GM12878 (cell line): ENCODE data around the gene RNF43. TPM values are rescaled to one million over a fixed set of nuclear protein-coding genes. Genes with fewer than 3 reads are reported as not detected.

Experiments
- ATAC-seq: fragments of 200-7000 bp; cut with Tn5 transposase; 3 replicates; pipeline ENCODE4 v1.9.1; 2020; ENCODE audit warnings: mild to moderate bottlenecking, moderate library complexity
- BruUV-seq: library from RNA; stranded (reverse); fragments of 400-500 nt; replicated peaks from 2 replicates; lab custom pipeline; 2021; lab: Mats Ljungman, UMichigan
- CTCF ChIA-PET: fragments of 300-600 bp; sonication (Branson Sonifier 250); formaldehyde crosslinking; extraction: SDS; loops from one replicate; lab custom pipeline; 2021; ENCODE audit warnings: inconsistent platforms; lab: Yijun Ruan, JAX
- POLR2A ChIA-PET: fragments of 350-600 bp; formaldehyde crosslinking; extraction: SDS; loops from one replicate; lab custom pipeline; 2021; ENCODE audit warnings: inconsistent platforms; lab: Charles Lee
- RAD21 ChIA-PET: fragments of 300-600 bp; sonication (Branson Sonifier 250); formaldehyde crosslinking; loops from one replicate; lab custom pipeline; 2023; ENCODE audit warnings: antibody characterized with exemption; ENCODE audit not compliant: unreplicated experiment; lab: Charles Lee
- SMC1A ChIA-PET: fragments of 300-600 bp; sonication (Branson Sonifier 250); formaldehyde crosslinking; loops from one replicate; lab custom pipeline; 2023; ENCODE audit not compliant: unreplicated experiment, uncharacterized antibody; lab: Charles Lee
- DNase-seq: peaks from one replicate; pipeline ENCODE4 v3.0.0-alpha.2; 2011; ENCODE audit warnings: low read depth, low spot score
- FAIRE-seq: peaks from 3 replicates; lab custom pipeline; 2011; peaks lifted over from hg19 to GRCh38; lab: Jason Lieb, UNC
- H2AFZ ChIP-seq: 2 replicates; pipeline ENCODE4 v1.6.0; 2011; ENCODE audit warnings: low read depth, low read length, control low read depth; ENCODE audit not compliant: control insufficient read depth
- H3K27ac ChIP-seq: 2 replicates; pipeline ENCODE4 v1.5.1; 2011; ENCODE audit warnings: control low read depth; ENCODE audit not compliant: control insufficient read depth, insufficient read depth
- H3K27me3 ChIP-seq, 2 experiments: replicated peaks in 1 of 2; 2 replicates each; pipeline versions ENCODE4 v1.6.0 to v1.6.1; 2011; ENCODE audit warnings: low read length in 1 of 2; ENCODE audit not compliant: control insufficient read depth in 2 of 2, insufficient read depth in 2 of 2
- H3K36me3 ChIP-seq, 2 experiments: 2 replicates each; pipeline ENCODE4 v1.5.1; 2011; ENCODE audit warnings: low read length in 1 of 2; ENCODE audit not compliant: control insufficient read depth in 2 of 2, insufficient read depth in 2 of 2
- H3K4me1 ChIP-seq: 2 replicates; pipeline ENCODE4 v1.6.1; 2011; ENCODE audit warnings: mild to moderate bottlenecking, low read length, moderate library complexity, mixed read lengths; ENCODE audit not compliant: control insufficient read depth, insufficient read depth
- H3K4me2 ChIP-seq: 2 replicates; pipeline ENCODE4 v1.6.0; 2011; ENCODE audit warnings: control low read depth; ENCODE audit not compliant: control insufficient read depth, insufficient read depth
- H3K4me3 ChIP-seq: fragments of 200-600 bp; sonication (generic); 2 replicates; pipeline ENCODE4 v1.5.1; 2016
- H3K79me2 ChIP-seq: 2 replicates; pipeline ENCODE4 v1.6.0; 2011; ENCODE audit warnings: low read length; ENCODE audit not compliant: control insufficient read depth, insufficient read depth
- H3K9ac ChIP-seq: 2 replicates; pipeline ENCODE4 v1.8.0; 2011; ENCODE audit warnings: low read length, control low read depth, mixed read lengths; ENCODE audit not compliant: control insufficient read depth, insufficient read depth
- H3K9me3 ChIP-seq: replicated peaks from 3 replicates; pipeline ENCODE4 v1.5.1; 2011; ENCODE audit warnings: mild to moderate bottlenecking, low read length; ENCODE audit not compliant: control insufficient read depth, insufficient read depth
- H4K20me1 ChIP-seq: 2 replicates; pipeline ENCODE4 v1.6.0; 2011; ENCODE audit not compliant: control insufficient read depth, insufficient read depth
- FOXM1 ChIP-seq: IDR thresholded peaks from 2 replicates; pipeline ENCODE4 v1.6.1; 2012; ENCODE audit warnings: low read depth, mild to moderate bottlenecking, inconsistent platforms, low read length, moderate library complexity
- JUNB ChIP-seq: IDR thresholded peaks from 2 replicates; pipeline ENCODE4 v1.6.1; 2016; ENCODE audit warnings: antibody characterized with exemption, mild to moderate bottlenecking
- MLLT1 ChIP-seq: fragments of 450-650 bp; IDR thresholded peaks from 2 replicates; pipeline ENCODE4 v1.6.1; 2016; ENCODE audit warnings: mild to moderate bottlenecking
- SMAD1 ChIP-seq: fragments of 450-650 bp; IDR thresholded peaks from 2 replicates; pipeline ENCODE4 v1.6.1; 2018; ENCODE audit warnings: mild to moderate bottlenecking, low read depth; ENCODE audit not compliant: partially characterized antibody
- SREBF2 ChIP-seq: IDR thresholded peaks from 2 replicates; pipeline ENCODE4 v1.6.1; 2012; ENCODE audit warnings: mild to moderate bottlenecking, low read length
- YBX1 ChIP-seq: fragments of 450-650 bp; IDR thresholded peaks from 2 replicates; pipeline ENCODE4 v1.6.1; 2016; ENCODE audit warnings: antibody characterized with exemption
- ZBTB40 ChIP-seq: fragments of 450-650 bp; IDR thresholded peaks from 2 replicates; pipeline ENCODE4 v1.6.1; 2016; ENCODE audit warnings: mild to moderate bottlenecking, moderate library complexity, borderline replicate concordance
- ZNF24 ChIP-seq: fragments of 450-650 bp; IDR thresholded peaks from 2 replicates; pipeline ENCODE4 v1.6.1; 2017; ENCODE audit warnings: antibody characterized with exemption, mild to moderate bottlenecking
- WGBS: methylation state at CpG from one replicate; pipeline ENCODE4 v1.1.6; 2016; ENCODE audit warnings: low lambda C conversion rate; ENCODE audit not compliant: insufficient replicate concordance, insufficient coverage; ENCODE audit errors: missing lambda C conversion rate; 5-methylcytosine and 5-hydroxymethylcytosine counted together
- in situ Hi-C: fragments of 300-500 bp; cut with MboI; formaldehyde crosslinking; loops from 9 replicates; pipeline ENCODE4 v1.14.3; 2018; ENCODE audit warnings: mixed read lengths
- intact Hi-C: fragments of 100-400 bp; cut with micrococcal nuclease; formaldehyde crosslinking; loops from one replicate; pipeline ENCODE4 v1.14.2; 2022; ENCODE audit not compliant: unreplicated experiment
- polyA plus RNA-seq, 11 experiments: library from polyadenylated mRNA; depleted of rRNA in 4 of 11; unstranded in 6 of 11; stranded (reverse) in 5 of 11; fragments of >200 nt; fragmentation: Nextera tagmentation in 4 of 11; fragmentation: Illumina TruSeq in 1 of 11; extraction: Ambion mirVana in 4 of 11; extraction: Trizol in 1 of 11; gene quantifications; 1 replicate in 1 of 11; 2 replicates in 10 of 11; pipeline versions ENCODE4 v1.2.1 to v1.2.3, GENCODE V29; 2011 to 2016; ENCODE audit warnings: inconsistent platforms in 2 of 11, missing spikeins in 2 of 11, low read depth in 1 of 11
- total RNA-seq, 4 experiments: library from RNA; depleted of rRNA in 3 of 4; stranded (reverse); fragments of >200 nt in 3 of 4; fragmentation: Illumina TruSeq in 1 of 4; extraction: Trizol in 1 of 4; gene quantifications; 2 replicates each; pipeline versions ENCODE4 v1.2.1 to v1.2.3, GENCODE V29; 2013 to 2021

RNF43 gene
- total and polyA plus RNA-seq, 10 of the 15 experiments (the other 5 are each of a cell fraction or from before 2014, with no cell fraction given) = 1.2 to 16.7 (median 5.5) TPM

DNA sequence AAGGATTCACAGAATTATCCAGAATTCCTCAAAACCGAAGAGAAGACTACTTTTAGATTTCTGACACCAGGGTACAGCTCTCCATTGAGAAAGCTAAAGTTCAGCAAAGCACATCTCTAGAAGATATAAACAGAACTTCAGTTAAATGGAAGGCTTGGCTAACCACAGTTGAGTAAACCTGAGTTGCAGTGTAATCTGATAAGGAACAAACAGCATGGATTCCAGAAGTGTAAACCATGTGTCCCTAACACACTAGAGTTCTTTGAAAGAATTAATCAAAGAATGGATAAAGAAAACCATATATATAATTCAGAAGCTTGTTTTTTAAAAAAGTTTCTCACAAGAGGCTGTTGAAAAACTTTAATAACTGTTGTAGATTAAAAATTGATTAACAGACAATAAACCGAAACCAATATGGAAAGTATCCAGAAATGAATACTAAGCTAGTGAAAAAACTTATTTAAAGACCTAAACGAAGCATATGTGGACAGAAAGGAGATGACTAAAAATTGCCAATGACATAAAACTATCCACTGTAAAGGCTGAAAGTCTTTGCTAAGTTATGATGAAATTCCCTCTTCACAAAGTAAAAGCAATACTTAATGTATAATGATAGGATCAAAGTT lies 4.3 kb downstream of the RNF43 start:
- Histone ChIP-seq H3K27me3 (no peaks in the 10 kb centered on the region; a peak in 1 of 4 replicates), H3K9me3 (no peaks in the 10 kb centered on the region), H3K27ac (peak overlapping the region; percentile 56), H3K4me2 (no peak overlapping the region), H3K4me1 (peaks cover 4% of the 10 kb centered on the region; the same call in 1 of the 2 replicates)
- DNase-seq = no peak
- BruUV-seq = no TSS peak
- SMC1A ChIA-PET = interaction anchor here (0.6 to 8.1 kb wide), 13 partner anchors 8 to 577 kb away, joined by 3 to 195 read pairs (median 5); partner anchors contain the start of gene SUPT4H1
- TF ChIP-seq JUNB (peak; percentile 35; the same call in 1 of the 2 replicates), YBX1 (no peak), FOXM1 (no peak), SREBF2 (no peak), MLLT1 (0 out of 2 replicates have a peak, but pooled peaks have one; percentile 13), ZNF24 (no peak), SMAD1 (no peak), ZBTB40 (peak; percentile 40; the same call in 1 of the 2 replicates)
- TF ChIP-seq, all 136 proteins: peak for 3
- no peaks in the 10 kb centered on the region for H4K20me1 ChIP-seq
- ChIA-PET CTCF (interaction anchor here (1.0 to 6.1 kb wide), 9 partner anchors 8 to 96 kb away, joined by 3 to 102 read pairs (median 4); partner anchors contain the start of gene SUPT4H1), RAD21 (interaction anchor here (0.9 to 6.6 kb wide), 7 partner anchors 31 to 742 kb away, joined by 3 to 323 read pairs (median 15); partner anchors contain the start of genes PRR11, SKA2 and SUPT4H1), POLR2A (interaction anchor here (0.8 to 8.5 kb wide), 6 partner anchors 13 to 87 kb away, joined by 3 to 373 read pairs (median 5); partner anchors contain the start of gene SUPT4H1)
- H3K4me3 ChIP-seq = peak overlapping the region; percentile 57
- 34% methylated on average over 3 of the region's 3 CpGs for WGBS
- FAIRE-seq = no peak
- intact Hi-C loops = no loop called here
- peak overlapping the region; percentile 18; the same call in 1 of the 2 replicates for H3K9ac ChIP-seq
- in situ Hi-C loops = no loop called here
- ATAC-seq = peak; percentile 11
- H3K36me3 ChIP-seq = no peaks in the 10 kb centered on the region
- peaks cover 80% of the 10 kb centered on the region for H3K79me2 ChIP-seq
- no peak overlapping the region for H2AFZ ChIP-seq
